T1000 (cell line): Measurements from ENCODE around the gene TSPAN2.

Experiments
- DNase-seq: peaks from one replicate; lab custom pipeline; 2025; ENCODE audit warnings: mixed read lengths; lab: John Stamatoyannopoulos, UW

Gene TSPAN2

DNA sequence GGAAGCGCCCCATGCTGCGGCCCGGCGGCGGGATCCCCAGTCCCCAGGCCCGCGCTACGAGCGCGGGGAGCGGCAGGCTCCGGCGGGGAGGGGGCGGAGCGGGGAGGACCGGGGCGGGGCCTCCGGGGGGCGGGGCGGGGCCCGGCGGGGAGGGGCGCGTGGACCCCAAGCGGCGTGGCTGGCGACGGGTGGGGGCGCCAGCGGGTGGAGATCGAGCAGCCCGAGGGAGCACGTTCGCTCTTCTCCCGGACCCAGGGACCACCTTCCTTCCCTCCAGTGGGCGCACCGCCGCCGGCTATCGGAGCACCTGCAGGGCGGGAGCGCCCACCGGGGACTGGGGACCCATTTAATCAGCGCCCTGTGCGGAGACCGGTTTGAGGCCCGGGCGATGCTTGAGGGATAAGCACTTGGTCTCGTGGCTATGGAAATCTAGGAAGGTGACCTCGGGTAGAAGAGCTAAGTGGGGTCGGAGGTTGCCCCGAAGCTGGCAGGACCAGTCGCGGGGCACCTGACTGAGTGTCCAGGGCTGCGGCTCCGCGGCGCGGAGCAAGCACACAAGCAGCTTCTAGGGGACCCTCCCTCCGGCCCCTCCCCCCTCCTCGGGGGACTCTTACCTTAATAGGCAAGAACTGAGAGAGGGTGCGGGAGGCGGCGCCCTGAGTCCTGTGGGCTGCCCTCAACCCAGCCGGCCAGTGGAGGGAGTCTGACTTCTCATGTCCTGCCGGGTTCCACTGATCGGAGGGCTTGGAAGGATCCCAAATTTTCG lies at the start of gene TSPAN2:
Gene TSPAN2 (minus strand): TSS at position 84 of the 766 bp plus-strand sequence. CDS start 71 bp downstream, at position 13.
- peak; percentile 39 for DNase-seq

DNA sequence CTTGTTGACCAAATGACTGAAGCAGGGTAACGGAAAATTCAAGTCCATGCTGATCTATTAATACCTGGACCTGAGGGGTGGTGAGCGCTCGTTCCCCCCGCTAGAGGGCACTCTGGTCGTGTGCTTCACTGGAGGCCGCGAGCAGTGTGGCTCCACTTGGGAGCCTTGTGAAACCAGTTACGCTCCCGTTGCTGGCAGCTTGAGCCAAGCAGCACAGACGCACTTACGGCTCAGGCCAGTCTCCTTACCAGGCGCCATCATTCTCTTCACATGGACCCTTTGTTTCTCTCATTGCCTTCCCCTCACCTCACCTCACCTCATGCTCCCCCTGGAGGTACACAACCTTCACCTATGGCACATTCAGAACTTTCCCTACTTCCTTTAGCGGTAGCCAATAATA lies 49.7 kb upstream of the TSPAN2 start:
- peak; percentile 80 for DNase-seq

GRCh38 chr1:115138271-115138670 lies 49.0 kb upstream of the TSPAN2 start:
- no peak for DNase-seq

GRCh38 chr1:115137191-115137590 lies 47.9 kb upstream of the TSPAN2 start:
- DNase-seq: no peak

- DNase-seq: no peak
Observed at GRCh38 chr1:115136706-115137105, 47.4 kb upstream of the TSPAN2 start.

DNA sequence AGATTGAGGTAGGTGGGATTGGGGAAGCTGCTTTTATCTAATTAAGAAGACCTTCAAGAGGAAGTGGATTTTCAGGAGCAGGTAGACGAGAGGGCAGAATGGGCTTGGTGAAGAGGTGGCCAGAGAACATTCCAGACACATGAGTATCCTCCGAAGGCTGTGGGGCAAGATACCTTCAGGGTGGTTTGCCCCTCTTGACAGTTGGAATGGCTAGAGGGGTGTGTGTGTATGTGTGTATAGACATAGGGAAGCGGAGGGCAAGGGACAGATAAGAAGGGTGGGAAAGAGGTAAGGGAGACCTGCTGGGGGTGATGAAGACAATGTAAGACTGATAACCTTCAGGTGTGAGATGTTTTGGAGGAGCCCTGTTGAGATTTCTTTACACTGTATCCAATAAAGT lies 46.8 kb upstream of the TSPAN2 start:
- no peak for DNase-seq

DNA sequence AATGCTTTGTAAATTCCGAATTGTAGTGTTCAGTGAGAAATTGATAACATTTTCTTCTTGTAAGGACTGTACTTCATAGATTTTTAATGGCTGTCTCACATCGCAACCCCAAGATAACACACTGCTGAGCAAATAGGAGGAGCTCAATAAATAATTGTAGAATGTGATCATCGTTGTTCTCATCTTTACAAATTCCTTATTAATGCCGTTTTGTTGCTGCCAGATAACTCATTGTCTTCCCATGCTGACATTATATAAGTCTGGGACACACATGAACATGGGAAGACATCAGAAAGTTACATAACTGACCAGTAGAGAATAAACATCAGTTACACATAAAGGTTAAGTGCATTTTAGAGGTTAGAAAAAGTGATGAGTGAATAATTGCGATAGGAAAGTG lies 46.4 kb upstream of the TSPAN2 start:
- no peak for DNase-seq

DNA sequence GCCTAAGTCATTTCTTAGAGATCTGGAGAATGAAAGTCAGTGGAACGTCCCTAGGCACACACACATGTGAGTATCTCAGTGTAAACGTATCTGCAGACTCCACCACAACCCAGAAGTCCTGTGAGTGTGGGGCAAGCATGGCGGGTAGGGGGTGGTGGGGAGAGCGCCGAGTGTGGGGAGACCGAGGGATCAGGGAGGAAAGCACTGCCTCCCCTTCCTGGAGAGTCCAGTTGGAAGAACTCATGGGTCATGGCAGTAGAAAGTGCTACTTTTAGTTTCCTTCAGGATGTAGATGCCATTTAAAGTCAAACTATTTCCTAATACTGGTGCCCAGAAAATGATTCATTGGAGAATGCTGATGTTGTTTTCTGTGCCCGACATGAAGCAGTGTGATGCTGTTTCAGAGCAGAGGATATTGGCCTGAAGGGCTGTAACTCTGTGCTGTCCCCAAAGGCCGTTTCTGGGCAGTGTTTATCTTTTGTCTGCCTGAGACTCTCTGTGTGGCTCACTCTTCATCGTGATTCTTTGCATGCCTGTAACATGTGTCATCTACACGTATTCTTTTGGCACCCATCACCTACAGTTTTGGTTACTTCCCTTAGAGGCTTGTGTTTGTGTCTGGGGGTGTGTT lies 45.7 kb upstream of the TSPAN2 start:
- DNase-seq: peak; percentile 83

DNA sequence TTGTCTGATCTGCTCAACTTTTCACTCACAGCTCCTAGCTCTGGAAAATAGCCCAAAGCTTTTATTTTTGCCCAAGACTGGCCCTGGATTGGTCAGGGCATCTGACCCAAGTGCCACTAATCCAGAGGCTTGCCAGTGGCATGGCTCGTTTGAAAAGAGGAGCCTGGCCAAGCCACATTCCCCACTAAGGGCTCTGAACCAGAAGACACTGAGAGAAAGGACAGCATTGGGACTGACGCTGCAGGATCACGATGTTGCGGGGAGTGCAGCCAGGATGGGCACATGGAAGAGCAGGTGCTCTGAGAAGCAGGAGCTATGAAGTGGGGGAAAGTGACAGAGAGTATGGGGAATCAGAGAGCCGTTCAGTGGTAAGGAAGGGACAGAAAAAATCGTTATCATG lies 44.9 kb upstream of the TSPAN2 start:
- DNase-seq: no peak

DNA sequence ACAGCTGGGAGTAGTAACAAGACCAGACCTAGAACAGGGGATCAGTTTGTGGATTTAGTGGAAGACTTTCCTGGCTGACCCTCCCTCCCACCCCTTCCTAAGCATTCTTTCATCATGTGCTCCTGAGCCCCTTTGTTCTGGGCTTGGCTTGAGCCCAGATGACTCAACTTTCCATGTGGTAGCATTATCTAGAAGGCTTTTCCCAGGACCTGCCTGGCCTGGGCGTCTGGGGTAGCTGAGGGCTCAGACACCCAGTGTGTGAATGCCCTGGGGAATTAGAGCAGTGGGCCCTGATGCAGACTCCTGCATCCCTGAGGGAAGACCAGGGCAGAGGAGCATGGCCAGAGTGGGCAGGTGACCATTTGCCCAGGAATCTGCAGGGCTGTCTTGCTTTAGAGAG lies 44.1 kb upstream of the TSPAN2 start:
- DNase-seq: no peak

DNA sequence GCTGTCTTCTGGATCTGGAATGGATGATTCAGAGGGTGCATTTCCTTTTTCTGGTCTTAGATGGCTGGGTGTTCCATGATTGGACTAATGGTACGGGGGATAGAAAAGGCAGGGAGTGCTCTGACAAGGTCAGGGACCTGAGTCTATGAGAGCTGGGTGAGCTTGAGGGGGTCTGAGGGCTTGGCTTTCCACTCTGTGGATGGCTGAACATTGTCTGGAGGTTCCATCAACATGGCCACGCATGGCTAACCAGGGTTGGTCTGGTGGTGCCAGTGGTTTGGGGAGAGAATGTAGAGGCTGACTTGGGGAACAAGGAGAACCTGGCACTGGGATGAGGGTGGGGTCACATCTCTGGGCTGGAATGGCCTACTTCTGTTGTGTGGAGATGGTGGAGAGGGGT lies 41.5 kb upstream of the TSPAN2 start:
- no peak for DNase-seq

- no peak for DNase-seq
Observed at GRCh38 chr1:115129071-115129640, 39.9 kb upstream of the TSPAN2 start.

- DNase-seq: no peak
Observed at GRCh38 chr1:115127539-115127938, 38.2 kb upstream of the TSPAN2 start.

GRCh38 chr1:115126516-115126915 lies 37.2 kb upstream of the TSPAN2 start:
- DNase-seq: no peak

DNA sequence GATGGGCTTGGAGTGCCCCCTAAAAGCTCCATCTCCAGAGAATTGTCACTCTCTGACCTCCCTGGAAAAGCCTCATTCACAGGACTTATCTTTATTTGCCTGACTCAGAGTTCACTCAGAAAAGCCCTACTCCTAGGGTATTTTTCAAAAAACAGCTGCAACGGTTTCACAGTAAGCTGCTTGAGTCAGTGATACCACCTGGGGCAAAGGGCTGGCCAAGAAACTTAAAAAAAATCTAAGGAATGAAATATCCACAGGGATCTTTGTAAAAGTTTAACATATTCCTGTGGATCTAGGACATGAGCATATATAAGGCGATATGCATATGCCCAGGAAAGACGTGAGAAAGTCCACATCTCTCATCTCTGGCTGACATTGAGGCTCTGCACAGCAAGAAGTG lies 33.8 kb upstream of the TSPAN2 start:
- peak; percentile 22 for DNase-seq

GRCh38 chr1:115121793-115122192 lies 32.5 kb upstream of the TSPAN2 start:
- DNase-seq: no peak

DNA sequence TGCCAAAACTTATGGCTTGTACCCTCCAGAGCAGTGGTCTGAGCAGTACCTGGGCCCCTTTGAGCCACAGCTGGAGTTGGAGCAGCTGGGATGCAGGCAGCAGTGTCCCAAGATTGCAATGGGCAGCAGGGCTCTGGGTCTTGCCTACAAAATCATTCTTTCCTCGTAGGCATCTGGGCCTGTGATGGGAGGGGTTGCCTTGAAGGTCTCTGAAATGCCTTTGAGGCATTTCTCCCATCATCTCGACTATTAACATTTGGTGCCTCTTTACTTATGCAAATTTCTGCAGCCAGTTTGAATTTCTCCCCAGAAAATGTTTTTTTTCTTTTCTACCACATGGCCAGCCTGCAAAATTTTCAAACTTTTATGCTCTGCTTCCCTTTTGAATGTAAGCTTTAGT lies 31.0 kb upstream of the TSPAN2 start:
- no peak for DNase-seq

GRCh38 chr1:115118611-115119010 lies 29.3 kb upstream of the TSPAN2 start:
- peak; percentile 30 for DNase-seq

DNA sequence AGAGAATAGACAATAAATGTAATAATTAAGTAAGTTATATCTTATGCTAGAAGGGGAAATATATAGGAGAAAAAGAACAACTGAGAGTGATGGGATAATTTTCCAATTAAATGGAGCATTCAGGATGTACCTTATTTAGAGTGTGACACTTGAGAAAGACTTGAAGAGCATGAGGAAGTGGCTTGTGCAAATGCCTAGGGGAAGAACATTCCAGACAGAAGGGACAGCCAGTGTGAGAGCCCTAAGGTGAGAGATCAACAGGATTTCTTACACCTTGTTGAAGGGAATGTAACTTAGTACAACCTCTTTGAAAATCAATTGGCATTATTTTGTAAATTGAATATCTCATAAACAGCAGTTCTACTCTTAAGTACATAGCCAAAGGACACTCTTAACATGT lies 28.8 kb upstream of the TSPAN2 start:
- no peak for DNase-seq

DNA sequence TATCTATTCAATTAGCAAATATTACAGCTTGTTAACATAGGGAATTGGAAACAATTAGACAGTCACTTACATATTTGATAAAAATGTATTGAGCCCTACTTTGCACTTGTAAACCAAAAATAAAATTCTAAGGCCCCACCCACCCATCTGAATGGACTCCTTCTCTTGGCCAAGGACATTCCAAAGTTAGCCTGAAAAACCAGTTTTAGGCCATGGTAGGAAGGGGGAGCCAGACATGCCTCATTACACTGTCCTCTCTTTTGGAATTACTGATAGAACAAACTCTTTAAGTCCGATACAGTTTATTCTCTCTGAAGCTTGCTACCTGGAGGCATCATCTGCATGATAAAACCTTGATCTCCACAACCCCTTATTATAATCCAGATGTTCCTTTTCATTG lies 28.0 kb upstream of the TSPAN2 start:
- no peak for DNase-seq

GRCh38 chr1:115116512-115116911 lies 27.2 kb upstream of the TSPAN2 start:
- DNase-seq: no peak

- DNase-seq: peak; percentile 12
Observed at GRCh38 chr1:115115521-115116161, 26.3 kb upstream of the TSPAN2 start.

DNA sequence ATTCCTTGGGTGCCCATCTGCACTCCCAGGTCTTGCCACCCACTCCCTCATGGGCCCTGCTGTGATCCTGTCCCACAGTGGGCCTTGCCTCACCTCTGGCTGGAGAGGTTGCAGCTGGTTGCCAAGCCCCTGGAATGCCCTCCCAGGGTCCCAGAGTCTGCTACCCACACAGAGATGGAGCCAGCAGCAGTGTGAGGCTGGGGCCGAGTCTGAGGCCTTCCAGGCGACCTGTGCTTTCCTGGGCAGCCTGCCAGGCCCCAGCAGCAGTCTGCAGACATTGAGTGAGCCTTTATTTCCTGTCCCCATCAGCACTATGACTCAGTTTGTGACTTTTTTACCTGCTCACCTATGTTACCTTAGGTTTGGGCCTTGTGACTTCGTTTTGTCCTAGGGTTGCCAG lies 25.0 kb upstream of the TSPAN2 start:
- DNase-seq: no peak
